Endothelial cell (in vitro differentiated cells): Measurements from ENCODE around the gene METTL8. TPM values are rescaled to one million over a fixed set of nuclear protein-coding genes. Genes with fewer than 3 reads are reported as not detected.

Experiments used
- DNase-seq: peaks from one replicate; pipeline ENCODE4 v3.0.0; 2021; ENCODE audit warnings: low spot score
- H3K27ac Mint-ChIP-seq: one replicate; pipeline ENCODE4 v1.8.0; 2021; ENCODE audit warnings: mixed read lengths, inconsistent platforms; ENCODE audit not compliant: unreplicated experiment
- H3K27me3 Mint-ChIP-seq: one replicate; pipeline ENCODE4 v1.8.0; 2021; ENCODE audit warnings: mild to moderate bottlenecking, moderate library complexity, mixed read lengths, inconsistent platforms; ENCODE audit not compliant: unreplicated experiment
- H3K36me3 Mint-ChIP-seq: one replicate; pipeline ENCODE4 v1.8.0; 2021; ENCODE audit warnings: mild to moderate bottlenecking, low read depth, mixed read lengths, inconsistent platforms; ENCODE audit not compliant: unreplicated experiment
- H3K4me1 Mint-ChIP-seq: one replicate; pipeline ENCODE4 v1.8.0; 2021; ENCODE audit warnings: mild to moderate bottlenecking, mixed read lengths, inconsistent platforms; ENCODE audit not compliant: unreplicated experiment
- H3K4me3 Mint-ChIP-seq: one replicate; pipeline ENCODE4 v1.8.0; 2021; ENCODE audit warnings: mild to moderate bottlenecking, mixed read lengths, inconsistent platforms; ENCODE audit not compliant: unreplicated experiment
- H3K9me3 Mint-ChIP-seq: one replicate; pipeline ENCODE4 v1.8.0; 2021; ENCODE audit warnings: mixed read lengths, inconsistent platforms; ENCODE audit not compliant: unreplicated experiment
- CTCF ChIP-seq: fragments of 200-600 bp; sonication (generic); IDR thresholded peaks from one replicate; pipeline ENCODE4 v1.5.0; 2021; ENCODE audit warnings: antibody characterized with exemption; ENCODE audit not compliant: unreplicated experiment
- total RNA-seq: library from RNA; stranded (reverse); fragmentation: NEBNext Ultra II Directional; extraction: Animal tissue kit (Norgen Biotek cat#: 25700); gene quantifications from one replicate; pipeline ENCODE4 v1.2.1, GENCODE V29; 2021; ENCODE audit not compliant: unreplicated experiment

METTL8 gene
- total RNA-seq, 1 donor from 2014 or later = 18.2 TPM

- H3K27ac Mint-ChIP-seq = no peak overlapping the region
- TF ChIP-seq CTCF = no peak
- H3K9me3 Mint-ChIP-seq = no peaks in the 10 kb centered on the region
- no peak for DNase-seq
- no peaks in the 10 kb centered on the region for H3K36me3 Mint-ChIP-seq
- peaks cover 2% of the 10 kb centered on the region for H3K4me1 Mint-ChIP-seq
- no peaks in the 10 kb centered on the region for H3K27me3 Mint-ChIP-seq
- H3K4me3 Mint-ChIP-seq = no peak overlapping the region
Measured at GRCh38 chr2:171479154-171479814, 45.5 kb upstream of the METTL8 start.

GRCh38 chr2:171478345-171478744, 44.6 kb upstream of the METTL8 start:
- Mint-ChIP-seq H3K4me1 (peaks cover 3% of the 10 kb centered on the region), H3K27me3 (no peaks in the 10 kb centered on the region), H3K9me3 (no peaks in the 10 kb centered on the region), H3K36me3 (no peaks in the 10 kb centered on the region), H3K27ac (no peak overlapping the region), H3K4me3 (no peak overlapping the region)
- no peak for TF ChIP-seq CTCF
- DNase-seq = no peak

GRCh38 chr2:171475979-171476378, 42.2 kb upstream of the METTL8 start:
- no peak for DNase-seq
- H3K4me3 Mint-ChIP-seq = no peak overlapping the region
- H3K27ac Mint-ChIP-seq = no peak overlapping the region
- H3K9me3 Mint-ChIP-seq = no peaks in the 10 kb centered on the region
- H3K36me3 Mint-ChIP-seq = peaks cover under 1% of the 10 kb centered on the region
- no peaks in the 10 kb centered on the region for H3K27me3 Mint-ChIP-seq
- H3K4me1 Mint-ChIP-seq = peaks cover 3% of the 10 kb centered on the region
- TF ChIP-seq CTCF = no peak

- peaks cover 3% of the 10 kb centered on the region for H3K4me1 Mint-ChIP-seq
- H3K27me3 Mint-ChIP-seq = peaks cover 2% of the 10 kb centered on the region
- no peak overlapping the region for H3K4me3 Mint-ChIP-seq
- peaks cover 10% of the 10 kb centered on the region for H3K36me3 Mint-ChIP-seq
- DNase-seq = no peak
- H3K27ac Mint-ChIP-seq = no peak overlapping the region
- TF ChIP-seq CTCF = no peak
- H3K9me3 Mint-ChIP-seq = no peaks in the 10 kb centered on the region
Measured at GRCh38 chr2:171470129-171470528, 36.3 kb upstream of the METTL8 start.

GRCh38 chr2:171469176-171469575, 35.4 kb upstream of the METTL8 start:
- H3K27me3 Mint-ChIP-seq = peaks cover 2% of the 10 kb centered on the region

More at GRCh38 chr2:171469176-171469575, 35.4 kb upstream of the METTL8 start:
- Mint-ChIP-seq H3K4me1 (peaks cover under 1% of the 10 kb centered on the region), H3K27ac (no peak overlapping the region), H3K9me3 (no peaks in the 10 kb centered on the region), H3K4me3 (no peak overlapping the region), H3K36me3 (peaks cover 10% of the 10 kb centered on the region)
- DNase-seq = no peak
- TF ChIP-seq CTCF = no peak
